Measurements from ENCODE around the gene CCDC183.

DNA sequence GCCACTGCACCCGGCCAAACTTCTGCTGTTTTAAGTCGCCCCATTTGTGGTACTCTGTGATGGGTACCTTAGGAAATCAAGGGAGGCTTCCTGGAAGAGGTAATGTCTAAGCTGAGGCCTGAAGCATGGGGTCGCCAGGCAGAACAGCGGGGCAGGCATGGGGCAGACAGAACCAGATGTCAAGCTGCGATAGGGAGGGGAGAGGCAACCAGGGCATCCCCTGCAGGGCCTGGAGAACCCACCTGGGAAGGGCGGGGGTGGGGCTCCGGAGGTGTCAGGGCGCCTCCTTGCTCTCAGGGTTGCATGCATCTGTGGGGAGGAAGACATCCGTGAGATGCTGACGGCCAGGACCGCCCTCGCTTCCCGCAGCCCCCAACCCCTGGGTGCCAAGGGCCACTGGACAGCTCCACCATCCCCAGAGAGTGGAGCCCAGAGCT, 34.6 kb upstream of the CCDC183 start:
- TF ChIP-seq, protein P1, sequence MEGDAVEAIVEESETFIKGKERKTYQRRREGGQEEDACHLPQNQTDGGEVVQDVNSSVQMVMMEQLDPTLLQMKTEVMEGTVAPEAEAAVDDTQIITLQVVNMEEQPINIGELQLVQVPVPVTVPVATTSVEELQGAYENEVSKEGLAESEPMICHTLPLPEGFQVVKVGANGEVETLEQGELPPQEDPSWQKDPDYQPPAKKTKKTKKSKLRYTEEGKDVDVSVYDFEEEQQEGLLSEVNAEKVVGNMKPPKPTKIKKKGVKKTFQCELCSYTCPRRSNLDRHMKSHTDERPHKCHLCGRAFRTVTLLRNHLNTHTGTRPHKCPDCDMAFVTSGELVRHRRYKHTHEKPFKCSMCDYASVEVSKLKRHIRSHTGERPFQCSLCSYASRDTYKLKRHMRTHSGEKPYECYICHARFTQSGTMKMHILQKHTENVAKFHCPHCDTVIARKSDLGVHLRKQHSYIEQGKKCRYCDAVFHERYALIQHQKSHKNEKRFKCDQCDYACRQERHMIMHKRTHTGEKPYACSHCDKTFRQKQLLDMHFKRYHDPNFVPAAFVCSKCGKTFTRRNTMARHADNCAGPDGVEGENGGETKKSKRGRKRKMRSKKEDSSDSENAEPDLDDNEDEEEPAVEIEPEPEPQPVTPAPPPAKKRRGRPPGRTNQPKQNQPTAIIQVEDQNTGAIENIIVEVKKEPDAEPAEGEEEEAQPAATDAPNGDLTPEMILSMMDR (IDR thresholded peaks at IDR 0.05), result no peak
- no peak for TF ChIP-seq POLR2A (IDR thresholded peaks at IDR 0.05)
- no peak for TF ChIP-seq EP300 (IDR thresholded peaks at IDR 0.05)
